Activated CD8-positive, alpha-beta memory T cell treated with anti-CD3 and anti-CD28 coated beads for 4 hours (primary cell): Measurements from ENCODE around the gene CD247.

Experiments used
- DNase-seq, 2 donors: peaks; one replicate each; pipeline ENCODE4 v3.0.0-alpha.2; 2020; ENCODE audit warnings: low read depth in 2 of 2

Gene CD247

GRCh38 chr1:167416506-167416905 lies 101.8 kb downstream of the CD247 start:
- DNase-seq = no peak

- DNase-seq = no peak
Measured at GRCh38 chr1:167413328-167413727, 105.0 kb downstream of the CD247 start.

- no peak for DNase-seq
Measured at GRCh38 chr1:167412920-167413319, 105.4 kb downstream of the CD247 start.

GRCh38 chr1:167412072-167412471 lies 106.3 kb downstream of the CD247 start:
- DNase-seq = no peak

GRCh38 chr1:167409183-167409582 lies 109.1 kb downstream of the CD247 start:
- no peak for DNase-seq

GRCh38 chr1:167408355-167408754 lies 110.0 kb downstream of the CD247 start:
- DNase-seq = no peak

- DNase-seq = no peak
Measured at GRCh38 chr1:167404908-167405307, 113.4 kb downstream of the CD247 start.

GRCh38 chr1:167404161-167404888 lies 114.0 kb downstream of the CD247 start:
- DNase-seq = no peak

- peak; percentile 14 to 35 for DNase-seq
Measured at GRCh38 chr1:167401260-167401873, 117.0 kb downstream of the CD247 start.

- no peak for DNase-seq
Measured at GRCh38 chr1:167400359-167400953, 117.9 kb downstream of the CD247 start.

- DNase-seq = no peak
Measured at GRCh38 chr1:167392200-167392696, 126.1 kb downstream of the CD247 start.

- no peak for DNase-seq
Measured at GRCh38 chr1:167388976-167389375, 129.4 kb downstream of the CD247 start.

GRCh38 chr1:167387251-167387910 lies 130.9 kb downstream of the CD247 start:
- DNase-seq = no peak
